ENCODE results near the gene RAMACL. TPM values are rescaled to one million over a fixed set of nuclear protein-coding genes. Genes with fewer than 3 reads are reported as not detected.
"Not testable (repeated sequence)": the region's sequence is repeated elsewhere in the genome, so short reads cannot be mapped to it uniquely, and the experiment has no call there.

The RAMACL gene
- total and polyA plus RNA-seq, 12 donors, result 0.20 to 2.4 (median 0.63) TPM

- Histone ChIP-seq H3K36me3 (peaks cover 0 to 6% (median 0%) of the 10 kb centered on the region in 9 donors), H3K27me3 (no peaks in the 10 kb centered on the region), H3K9me3 (no peaks in the 10 kb centered on the region), H3K4me3 (no peak overlapping the region), H3K4me1 (peaks cover 0 to 46% (median 25%) of the 10 kb centered on the region in 9 donors), H3K27ac (no peak overlapping the region)
- intact Hi-C loops (cut with DNase I), result no loop called here
- ATAC-seq (no peak), DNase-seq (no peak)
- no peak for TF ChIP-seq CTCF (IDR thresholded peaks at IDR 0.05)
- 89 to 92% methylated on average over 12 of the region's 12 CpGs for WGBS, 2 donors
These were observed 1.5 kb downstream of the RAMACL start for GRCh38 chr6:166584853-166585429.

GRCh38 chr6:166584155-166584554 lies 2.3 kb downstream of the RAMACL start:
- no peaks in the 10 kb centered on the region for H3K27me3 ChIP-seq
- H3K27ac ChIP-seq, result no peak overlapping the region
- no peak for DNase-seq
- H3K4me3 ChIP-seq, result no peak overlapping the region
- peaks cover 0 to 46% (median 21%) of the 10 kb centered on the region in 9 donors for H3K4me1 ChIP-seq
- WGBS, 2 donors, result 75 to 78% methylated on average over 3 of the region's 3 CpGs
- ATAC-seq, result peak in 3 of 8 donors; percentile 21 to 38 (median 26)
- peaks cover 0 to 6% (median 0%) of the 10 kb centered on the region in 9 donors for H3K36me3 ChIP-seq
- TF ChIP-seq CTCF (IDR thresholded peaks at IDR 0.05), result no peak
- no peaks in the 10 kb centered on the region for H3K9me3 ChIP-seq
- intact Hi-C loops (cut with DNase I), result no loop called here

GRCh38 chr6:166583230-166583965 lies 3.1 kb downstream of the RAMACL start:
- Histone ChIP-seq H3K4me1 (peaks cover 0 to 40% (median 16%) of the 10 kb centered on the region in 9 donors), H3K9me3 (no peaks in the 10 kb centered on the region), H3K27ac (no peak overlapping the region), H3K27me3 (no peaks in the 10 kb centered on the region), H3K4me3 (no peak overlapping the region), H3K36me3 (peaks cover 0 to 6% (median 0%) of the 10 kb centered on the region in 9 donors)
- no peak for TF ChIP-seq CTCF (IDR thresholded peaks at IDR 0.05)
- intact Hi-C loops (cut with DNase I), result no loop called here
- ATAC-seq, result no peak
- 89 to 93% methylated on average over 15 of the region's 15 CpGs for WGBS, 2 donors
- DNase-seq, result no peak

GRCh38 chr6:166582258-166582657 lies 4.2 kb downstream of the RAMACL start:
- intact Hi-C loops (cut with DNase I), result no loop called here
- no peak overlapping the region for H3K27ac ChIP-seq
- H3K27me3 ChIP-seq, result no peaks in the 10 kb centered on the region
- H3K4me3 ChIP-seq, result no peak overlapping the region
- no peak for ATAC-seq
- peaks cover 0 to 31% (median 12%) of the 10 kb centered on the region in 9 donors for H3K4me1 ChIP-seq
- H3K9me3 ChIP-seq, result no peaks in the 10 kb centered on the region
- WGBS, 2 donors, result 89 to 91% methylated on average over 6 of the region's 6 CpGs
- H3K36me3 ChIP-seq, result peaks cover 0 to 6% (median 0%) of the 10 kb centered on the region in 9 donors
- no peak for TF ChIP-seq CTCF (IDR thresholded peaks at IDR 0.05)
- DNase-seq, result no peak

- H3K36me3 ChIP-seq; DNase-seq; H3K27me3 ChIP-seq; H3K27ac ChIP-seq; ATAC-seq; H3K9me3 ChIP-seq; H3K4me3 ChIP-seq; intact Hi-C loops (cut with DNase I): not testable (repeated sequence)
- peaks cover 0 to 31% (median 12%) of the 10 kb centered on the region in 9 donors for H3K4me1 ChIP-seq
- 97 to 98% methylated on average over 8 of the region's 8 CpGs for WGBS, 2 donors
These were observed 4.7 kb downstream of the RAMACL start for GRCh38 chr6:166581801-166582200.

All from heart right ventricle (tissue), 16 donors.